ENCODE measurements around the gene FAM200B.
A peak's percentile ranks its signal among the peaks of the same experiment; 100 is the strongest.

- TF ChIP-seq POLR2A (IDR thresholded peaks at IDR 0.05; ENCODE audit: low read length): no peak
- peak; percentile 72 for TF ChIP-seq CTCF (IDR thresholded peaks at IDR 0.05)
Measured at GRCh38 chr4:15729910-15730533, 48.4 kb downstream of the FAM200B start.
